Suppressor macrophage (primary cell): ENCODE measurements around the gene IFNG-AS1.

Experiments
- DNase-seq, 4 experiments: peaks; one replicate each; pipeline ENCODE4 v3.0.0-alpha.2; 2020 to 2022

Gene IFNG-AS1

DNA sequence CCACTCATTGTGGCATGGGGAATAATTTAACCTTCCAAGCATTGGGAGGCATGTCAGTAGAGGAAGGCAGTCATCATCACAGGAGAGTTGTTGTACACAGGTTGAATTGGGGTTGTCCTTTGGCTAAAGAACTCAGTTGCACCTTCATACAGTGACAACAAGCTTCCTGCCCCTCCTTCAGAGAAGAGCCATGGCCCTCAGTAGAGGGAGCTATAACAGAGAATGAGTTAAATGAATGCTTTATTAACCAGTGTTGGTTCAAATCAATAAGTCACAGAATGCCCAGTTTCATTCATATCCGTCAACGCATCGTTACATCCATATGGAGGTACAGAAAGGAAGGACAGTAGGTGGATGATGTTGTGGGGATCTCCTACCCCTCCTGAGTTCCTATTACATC, 4.8 kb downstream of the IFNG-AS1 start:
- DNase-seq = no peak

DNA sequence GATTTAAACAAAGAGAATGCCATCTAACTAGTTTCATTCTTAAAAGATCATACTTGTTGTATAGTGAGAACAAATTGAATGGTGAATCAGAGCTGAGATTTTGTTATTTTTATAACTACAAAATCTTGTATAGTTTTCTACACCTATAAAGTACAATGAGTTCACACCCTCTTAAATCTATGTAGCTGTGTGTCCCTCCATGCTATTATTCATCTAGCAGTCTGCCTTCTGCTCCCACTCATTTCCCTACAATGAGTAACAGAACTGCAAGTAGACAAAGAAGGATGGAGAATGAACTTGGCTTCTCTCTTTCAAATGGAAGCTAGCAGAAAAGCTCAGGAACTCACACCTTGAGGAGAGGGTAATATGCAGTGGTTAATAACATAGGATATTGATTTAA, 7.1 kb downstream of the IFNG-AS1 start:
- DNase-seq = no peak

DNA sequence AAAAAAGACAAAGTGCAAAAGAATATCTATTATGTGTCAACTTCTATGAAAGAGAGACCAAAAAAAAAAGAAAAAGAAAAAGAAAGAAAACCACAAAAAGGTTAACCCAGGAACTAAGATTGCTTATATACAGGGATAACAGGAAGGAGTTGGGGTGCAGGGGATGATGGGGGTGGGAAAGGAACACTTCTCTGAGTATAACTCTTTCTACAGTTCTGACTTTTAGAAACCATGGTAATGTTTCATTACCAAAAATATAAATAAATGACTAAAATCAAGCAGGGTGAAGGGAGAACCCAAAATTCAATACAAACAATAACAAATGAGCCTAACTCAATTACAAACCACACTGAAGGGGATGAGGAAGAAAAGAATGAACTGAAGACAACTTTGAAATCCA, 9.1 kb downstream of the IFNG-AS1 start:
- DNase-seq = no peak

DNA sequence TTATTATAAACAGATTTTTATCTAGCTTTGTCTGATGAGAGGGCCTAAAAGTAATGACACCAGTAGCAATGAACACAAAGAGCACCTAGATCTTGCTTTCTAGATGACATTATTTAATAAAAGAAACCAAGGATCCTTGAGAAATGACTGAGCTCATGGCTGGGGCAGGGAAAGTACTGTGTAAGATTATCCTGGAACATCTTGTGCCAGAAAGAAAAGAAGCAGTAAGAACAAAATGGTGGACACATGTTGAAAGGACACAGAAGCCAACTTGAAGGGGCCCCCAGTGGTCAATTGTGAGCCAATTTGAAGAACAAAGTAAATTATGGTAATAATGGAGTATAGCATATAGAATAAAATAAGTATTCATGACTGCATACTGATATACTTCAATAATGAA, 10.0 kb downstream of the IFNG-AS1 start:
- no peak for DNase-seq

DNA sequence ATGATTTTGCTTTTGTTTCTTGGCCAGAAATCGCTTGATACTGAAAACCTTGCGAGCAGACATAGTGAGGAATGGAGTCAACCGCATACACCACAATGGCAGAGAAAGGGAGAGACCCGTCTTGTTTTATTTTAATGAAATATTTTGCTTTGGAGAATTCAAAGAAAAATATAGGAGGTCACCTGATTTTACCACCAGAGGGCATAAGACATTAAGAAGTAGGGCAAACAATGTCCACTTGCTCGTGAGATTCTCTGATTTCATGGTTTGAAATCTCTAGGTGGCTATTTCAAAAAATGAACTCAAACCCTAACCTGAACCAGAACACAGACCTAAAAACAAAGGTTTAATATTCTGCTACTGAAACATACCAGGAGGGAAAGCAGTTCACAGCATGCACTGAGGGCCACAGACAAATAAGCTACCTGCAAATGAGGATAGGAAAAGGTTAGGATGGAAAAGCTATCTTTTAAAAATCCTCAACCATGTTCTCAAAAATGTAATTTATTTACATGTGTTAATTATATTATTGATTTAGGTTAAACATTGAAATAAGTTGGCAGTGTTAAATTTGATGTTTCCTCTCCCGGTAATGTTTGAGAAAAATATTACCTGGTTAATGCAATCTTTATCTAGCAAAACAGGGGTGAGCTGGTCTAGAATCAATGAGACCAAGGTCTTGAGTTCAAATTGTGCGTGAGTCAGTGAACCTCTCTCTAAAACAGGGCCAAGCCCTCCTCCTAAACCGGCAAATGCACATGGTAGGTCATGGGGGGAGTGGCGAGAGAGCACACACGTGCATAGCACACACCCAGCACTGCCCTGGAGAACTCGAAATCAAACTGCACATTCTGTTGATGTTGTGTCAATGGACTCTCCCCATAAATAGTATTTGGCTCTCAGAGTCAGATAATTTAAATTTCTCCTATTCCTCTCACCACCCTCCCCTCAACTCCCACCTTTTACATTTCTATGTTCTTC, 12.5 kb downstream of the IFNG-AS1 start:
- DNase-seq = peak in 1 of 4 experiments; percentile 14

DNA sequence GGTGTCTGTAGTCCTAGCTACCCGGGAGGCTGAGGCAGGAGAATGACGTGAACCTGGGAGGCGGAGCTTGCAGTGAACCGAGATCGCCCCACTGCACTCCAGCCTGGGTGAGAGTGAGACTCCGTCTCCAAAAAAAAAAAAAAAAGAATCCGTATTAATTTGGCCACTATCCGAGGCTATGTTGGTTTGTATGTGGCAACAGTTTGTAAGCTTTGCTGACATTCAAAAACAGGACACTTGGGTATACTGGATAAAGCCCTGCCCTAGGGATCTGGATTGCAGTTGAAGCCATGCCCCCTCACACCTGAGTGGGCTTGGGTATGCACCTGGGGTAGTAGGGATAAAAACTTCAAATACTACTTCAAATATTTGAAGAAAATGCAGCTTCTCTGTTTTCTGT, 14.5 kb downstream of the IFNG-AS1 start:
- DNase-seq = no peak

DNA sequence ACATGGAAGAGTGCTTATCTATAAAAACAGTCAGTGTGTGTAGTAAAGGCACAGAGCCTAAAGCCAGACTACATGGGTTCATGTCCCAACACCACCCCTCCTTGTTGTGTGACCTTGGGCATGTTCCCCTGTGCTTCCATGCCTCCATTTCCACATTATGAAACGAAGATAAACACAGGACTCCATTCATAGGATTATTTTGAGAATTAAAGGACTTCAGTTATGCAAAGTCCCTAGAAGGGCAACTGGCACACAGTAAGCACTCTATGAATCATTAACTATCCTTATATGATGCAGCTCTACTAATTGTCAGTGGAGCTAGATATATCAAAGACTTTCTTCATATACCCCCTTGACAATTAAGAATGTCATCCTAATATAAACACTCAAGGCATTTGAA, 17.8 kb downstream of the IFNG-AS1 start:
- no peak for DNase-seq

DNA sequence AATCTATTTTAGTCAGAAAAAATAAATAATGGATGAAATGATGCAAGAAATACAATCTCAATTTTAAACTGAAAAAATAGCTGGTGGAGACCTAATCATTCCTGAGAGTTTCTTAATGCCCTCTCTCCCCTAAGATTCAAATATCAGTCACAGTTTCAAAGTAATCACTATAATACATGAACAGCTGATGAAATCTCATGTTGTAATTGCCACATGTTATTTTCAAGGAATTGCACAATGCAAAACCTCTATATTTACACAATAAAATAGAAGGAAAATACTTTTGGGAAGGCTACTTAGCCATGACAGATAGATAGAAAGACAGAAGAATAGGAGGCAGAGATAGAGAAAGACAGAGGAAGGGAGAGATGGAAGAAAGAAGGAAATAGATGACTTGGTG, 18.2 kb downstream of the IFNG-AS1 start:
- peak in 2 of 4 experiments; percentile 15 to 38 for DNase-seq

DNA sequence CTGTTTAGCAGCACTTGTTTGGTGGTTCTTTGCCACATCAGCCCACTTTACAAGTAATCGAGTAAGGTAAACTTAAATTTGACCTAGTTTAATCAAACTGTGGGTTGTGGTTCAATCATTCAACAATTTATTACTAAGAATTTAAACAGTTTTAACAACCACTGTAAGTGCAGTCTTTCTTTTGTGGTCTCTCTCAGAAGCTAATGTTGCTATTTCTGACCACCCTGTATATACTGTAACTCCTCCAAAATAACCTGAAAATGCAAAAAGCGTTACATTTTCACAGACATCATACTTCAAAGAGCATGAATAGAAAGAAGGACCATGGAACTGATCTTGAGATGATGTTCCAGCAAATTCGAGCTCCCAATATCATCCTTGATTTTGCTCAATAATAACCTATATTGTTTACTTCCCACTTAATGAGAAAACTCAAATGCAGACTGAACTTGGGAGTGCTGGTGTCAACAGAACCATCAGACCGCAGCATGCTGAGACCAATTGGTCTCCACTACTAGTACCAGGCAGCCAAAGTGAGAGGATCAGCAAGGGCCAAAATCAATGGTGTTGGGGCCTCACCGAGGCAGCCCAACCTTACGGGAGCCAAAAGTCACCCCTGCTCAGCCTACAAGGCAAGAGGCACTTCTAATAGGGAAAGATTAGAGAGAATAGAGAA, 22.1 kb downstream of the IFNG-AS1 start:
- no peak for DNase-seq

DNA sequence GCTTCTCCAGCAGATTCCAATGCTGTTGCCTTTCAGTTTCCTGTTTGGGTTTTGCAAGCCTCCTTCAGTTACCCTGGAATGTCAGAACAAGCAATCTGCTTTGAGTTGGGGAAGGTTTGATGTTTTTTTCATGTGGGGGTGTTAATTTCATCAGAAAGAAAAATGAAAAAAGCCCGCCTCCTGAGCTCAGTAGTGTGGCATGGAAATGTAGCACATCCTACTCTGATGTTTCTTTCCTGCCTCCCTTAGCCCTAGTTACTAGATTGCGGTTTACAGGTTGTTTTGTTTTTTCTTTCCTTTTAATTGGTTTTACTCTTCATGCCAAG, 22.6 kb downstream of the IFNG-AS1 start:
- no peak for DNase-seq

DNA sequence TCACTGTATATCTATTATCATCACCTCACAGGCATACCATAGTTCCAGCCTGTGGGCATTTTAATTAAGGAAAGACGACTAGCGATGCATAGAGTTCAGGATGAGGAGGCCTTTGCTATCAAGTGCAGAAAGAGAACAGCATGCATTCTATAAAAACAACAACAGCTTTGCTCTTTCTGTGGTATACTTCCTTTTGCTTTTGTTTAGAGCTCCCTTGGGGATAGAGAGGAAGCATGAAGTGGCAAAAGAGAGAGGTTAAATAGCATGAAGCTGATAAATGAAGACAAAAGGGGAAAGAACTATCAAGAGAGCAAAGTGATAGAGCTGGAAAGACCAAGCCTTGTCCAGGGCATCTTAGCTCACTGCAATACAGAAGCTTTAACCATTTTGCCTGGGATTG, 23.5 kb downstream of the IFNG-AS1 start:
- no peak for DNase-seq

DNA sequence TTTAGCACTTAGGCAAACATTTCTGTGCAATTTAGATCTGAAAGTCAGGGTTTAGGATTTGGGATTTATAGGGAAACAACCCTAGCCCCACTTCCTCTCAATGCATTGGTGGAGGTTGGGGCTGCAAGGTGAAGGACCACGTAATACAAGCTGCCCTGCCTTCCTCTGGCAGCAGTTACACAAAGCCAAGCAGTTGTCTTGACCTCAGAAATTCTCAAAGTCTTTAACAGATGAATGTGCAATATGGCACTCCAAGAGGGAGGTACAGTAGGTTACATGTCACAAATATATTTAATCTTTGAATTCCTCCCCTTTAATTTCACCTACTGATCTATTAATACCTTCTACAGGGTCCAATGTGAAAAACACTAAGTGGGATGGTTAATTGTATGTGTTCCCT, 23.9 kb downstream of the IFNG-AS1 start:
- DNase-seq = no peak

DNA sequence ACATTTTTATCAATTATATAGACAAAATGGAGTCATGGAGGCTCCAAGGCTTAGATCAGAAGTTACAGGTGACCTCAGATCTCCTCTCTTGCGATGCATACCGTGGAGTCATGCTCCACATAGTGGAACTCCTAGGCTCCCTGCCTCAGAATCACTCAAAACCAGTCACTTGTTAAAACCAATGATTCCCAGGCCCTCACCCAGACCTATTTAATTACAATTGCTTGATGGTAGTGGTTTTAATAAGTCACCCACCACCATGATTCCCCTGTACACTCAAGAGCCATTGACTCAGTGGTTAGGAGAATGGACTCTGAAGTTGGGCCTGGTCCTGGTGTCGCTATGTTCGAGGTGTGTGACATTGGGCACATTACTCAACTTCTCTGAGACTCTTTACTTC, 26.9 kb downstream of the IFNG-AS1 start:
- DNase-seq = no peak

DNA sequence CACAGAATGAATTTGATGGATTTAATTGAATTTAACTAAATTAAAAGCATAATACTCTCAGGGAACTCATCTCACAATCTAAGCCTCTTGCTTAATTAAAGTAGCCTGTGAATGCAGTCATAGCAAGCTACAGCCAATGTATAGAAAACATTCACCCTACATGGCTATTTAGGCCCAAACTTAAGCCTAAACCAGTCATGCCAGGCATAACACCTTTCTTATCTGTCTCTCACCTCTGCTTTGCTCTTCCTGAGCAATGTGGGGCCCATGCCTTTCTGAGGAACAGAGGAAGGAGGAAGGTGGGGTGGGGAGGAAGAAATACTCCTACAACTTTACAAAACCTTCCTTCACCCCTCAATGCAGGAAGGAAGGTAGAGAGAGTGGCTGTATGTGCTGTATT, 29.1 kb downstream of the IFNG-AS1 start:
- DNase-seq = no peak

DNA sequence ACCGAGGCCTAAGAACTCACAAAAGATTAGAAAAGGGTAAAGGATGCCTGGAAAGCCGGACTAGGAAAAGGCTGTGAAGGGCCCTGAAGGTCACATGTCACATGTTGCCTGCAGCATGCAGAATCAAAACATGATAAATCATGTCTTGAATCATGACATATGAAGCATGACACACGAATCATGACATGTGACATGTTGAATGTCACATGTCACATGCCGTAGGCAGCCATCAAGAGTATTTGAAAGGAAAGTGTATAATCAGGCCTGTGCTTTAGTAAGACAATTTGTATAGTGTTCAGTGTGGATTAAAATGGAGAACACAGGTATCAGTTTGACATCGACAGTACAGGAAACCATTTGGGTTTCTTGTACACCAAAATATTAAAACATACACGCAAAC, 30.8 kb downstream of the IFNG-AS1 start:
- no peak for DNase-seq

DNA sequence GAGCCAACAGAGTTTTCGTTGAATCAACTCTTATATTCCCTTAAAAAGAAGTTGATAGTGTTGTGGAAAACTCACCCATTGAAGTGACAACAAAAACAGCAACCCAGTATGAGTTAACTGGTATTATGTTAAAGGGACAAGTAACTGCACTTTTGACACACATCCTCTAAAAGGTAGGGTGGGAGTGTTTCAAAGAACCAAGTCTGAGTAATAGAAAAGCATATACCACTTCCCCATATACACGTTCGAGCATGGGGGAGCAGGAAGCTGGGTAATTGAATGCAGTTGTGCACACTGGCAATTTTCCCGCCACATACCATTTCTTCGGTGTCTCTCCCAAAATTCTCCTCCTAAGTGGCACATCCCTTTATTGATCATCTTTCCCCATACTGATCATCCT, 31.5 kb downstream of the IFNG-AS1 start:
- no peak for DNase-seq

DNA sequence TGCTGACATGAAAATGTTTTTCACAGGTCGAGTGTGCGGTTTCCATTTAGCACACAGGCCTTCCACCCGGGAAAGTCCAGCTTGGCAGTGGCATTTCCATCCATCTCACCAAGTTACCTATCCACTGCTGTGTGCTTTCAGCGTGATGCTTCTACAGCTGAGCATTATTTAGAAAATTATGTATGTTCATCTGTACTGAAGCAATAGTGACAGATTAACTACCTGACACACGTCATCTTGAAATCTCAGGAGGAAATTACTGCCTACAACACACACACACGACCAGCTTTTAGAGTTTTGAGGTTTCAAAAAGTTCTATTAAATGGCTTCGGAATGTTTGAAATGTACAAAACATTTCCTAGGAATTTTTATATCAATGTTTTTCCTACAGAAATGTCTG, 39.4 kb downstream of the IFNG-AS1 start:
- DNase-seq = no peak

DNA sequence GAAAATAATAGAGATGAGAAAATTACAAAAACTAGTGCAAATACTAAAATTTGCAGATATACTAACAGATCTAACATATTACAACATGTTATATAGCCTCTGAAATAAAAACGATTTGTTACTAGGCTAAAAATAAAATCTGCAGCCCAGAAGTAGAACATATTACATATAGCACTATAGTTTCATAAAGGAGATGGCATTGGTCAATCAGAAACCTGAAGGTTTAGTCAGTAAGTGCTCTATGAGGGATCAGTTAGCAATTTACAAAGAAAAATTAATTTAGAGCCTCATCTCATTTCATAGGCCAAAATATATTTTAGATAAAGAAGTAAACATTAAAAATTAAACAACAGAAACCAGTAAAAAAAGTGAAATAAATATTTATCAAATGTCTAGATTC, 41.0 kb downstream of the IFNG-AS1 start:
- DNase-seq = no peak

DNA sequence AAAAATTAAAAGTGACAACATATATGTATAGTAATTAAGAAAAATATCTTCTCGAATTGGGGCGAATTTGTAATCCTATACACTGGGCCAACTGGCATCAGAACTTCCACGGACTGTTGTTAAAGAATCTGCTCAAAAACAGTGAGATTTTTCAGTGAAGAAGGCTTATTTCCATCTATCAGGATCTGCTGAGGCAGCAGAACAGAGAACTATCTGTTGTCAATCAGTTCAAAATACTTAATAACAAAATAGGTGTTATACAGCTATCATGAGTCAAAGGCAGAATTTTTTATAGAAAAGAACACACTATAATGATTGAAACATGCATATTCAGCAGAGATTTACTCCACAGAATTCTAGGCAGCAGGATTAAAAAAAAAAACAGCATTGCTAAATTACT, 41.9 kb downstream of the IFNG-AS1 start:
- DNase-seq = no peak

DNA sequence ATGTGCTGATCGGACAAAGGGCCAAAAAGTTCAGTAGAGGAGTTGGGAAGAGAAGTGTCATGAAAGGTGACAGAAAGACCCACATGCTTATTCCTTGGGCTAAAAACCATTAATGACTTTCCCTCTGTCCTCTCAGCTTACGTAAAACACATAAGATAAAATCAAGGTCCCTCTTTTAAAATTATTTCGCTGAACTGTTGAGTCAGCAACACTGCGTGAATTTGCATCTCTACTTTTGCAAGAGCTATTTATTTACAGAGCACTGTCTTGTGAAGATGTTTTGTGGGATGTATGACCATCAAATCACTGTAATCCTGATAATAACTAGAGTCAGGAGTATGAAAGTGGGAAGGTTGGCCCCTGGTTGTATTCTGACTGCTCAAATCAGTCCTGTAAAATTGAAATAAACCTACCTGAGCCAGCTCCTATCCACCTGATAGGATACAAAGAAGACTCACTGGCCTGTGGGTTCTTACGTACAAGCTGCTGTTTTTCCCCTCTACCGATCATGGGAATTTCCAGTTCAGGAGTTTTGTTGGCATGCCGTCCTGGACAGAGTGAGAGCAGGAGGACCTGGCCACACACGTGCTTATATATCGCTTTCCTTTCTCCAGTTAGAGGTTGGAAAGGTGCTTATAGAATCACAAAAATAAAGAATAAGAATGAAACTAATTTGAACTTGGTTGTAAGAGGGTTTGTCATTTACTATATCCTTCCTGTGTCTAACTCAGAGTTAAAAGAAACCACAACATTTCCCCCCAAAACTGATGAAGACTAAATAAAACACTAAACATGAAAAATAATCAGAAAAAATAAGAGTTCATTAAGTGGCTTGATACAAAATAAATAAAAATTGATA, 42.9 kb downstream of the IFNG-AS1 start:
- DNase-seq = no peak

DNA sequence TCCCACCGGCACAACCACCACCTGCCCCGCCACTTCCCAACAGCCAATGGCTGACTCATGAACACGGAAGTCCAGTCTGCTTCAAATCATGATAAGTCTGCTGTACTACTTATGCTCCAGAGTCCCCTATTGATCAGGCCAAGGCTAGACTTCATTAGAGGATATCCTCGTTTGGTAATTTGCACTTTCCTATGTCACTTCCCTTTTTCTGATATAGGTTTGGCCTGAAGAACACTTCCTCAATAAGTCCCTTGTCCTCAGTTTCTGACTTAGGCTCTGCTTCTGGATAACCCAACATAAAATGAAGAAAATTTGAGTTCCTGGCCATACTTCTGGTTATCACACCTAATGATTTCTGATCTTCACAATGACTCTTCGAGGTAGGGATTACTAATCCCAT, 45.3 kb downstream of the IFNG-AS1 start:
- peak in 2 of 4 experiments; percentile 28 to 31 for DNase-seq

DNA sequence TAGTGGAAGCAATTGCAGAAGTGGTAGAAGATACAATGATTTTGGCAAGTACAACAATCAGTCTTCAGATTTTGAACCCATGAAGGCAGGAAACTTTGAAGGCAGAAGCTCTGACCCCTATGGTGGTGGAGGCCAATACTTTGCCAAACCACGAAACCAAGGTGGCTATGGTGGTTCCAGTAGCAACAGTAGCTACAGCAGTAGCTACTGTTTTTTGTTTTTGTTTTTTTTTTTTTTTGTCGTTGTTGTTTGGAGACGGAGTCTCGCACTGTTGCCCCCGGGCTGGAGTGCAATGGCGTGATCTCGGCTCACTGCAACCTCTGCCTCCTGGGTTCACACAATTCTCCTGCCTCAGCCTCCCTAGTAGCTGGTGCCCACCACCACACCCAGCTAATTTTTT, 47.4 kb downstream of the IFNG-AS1 start:
- DNase-seq = no peak

DNA sequence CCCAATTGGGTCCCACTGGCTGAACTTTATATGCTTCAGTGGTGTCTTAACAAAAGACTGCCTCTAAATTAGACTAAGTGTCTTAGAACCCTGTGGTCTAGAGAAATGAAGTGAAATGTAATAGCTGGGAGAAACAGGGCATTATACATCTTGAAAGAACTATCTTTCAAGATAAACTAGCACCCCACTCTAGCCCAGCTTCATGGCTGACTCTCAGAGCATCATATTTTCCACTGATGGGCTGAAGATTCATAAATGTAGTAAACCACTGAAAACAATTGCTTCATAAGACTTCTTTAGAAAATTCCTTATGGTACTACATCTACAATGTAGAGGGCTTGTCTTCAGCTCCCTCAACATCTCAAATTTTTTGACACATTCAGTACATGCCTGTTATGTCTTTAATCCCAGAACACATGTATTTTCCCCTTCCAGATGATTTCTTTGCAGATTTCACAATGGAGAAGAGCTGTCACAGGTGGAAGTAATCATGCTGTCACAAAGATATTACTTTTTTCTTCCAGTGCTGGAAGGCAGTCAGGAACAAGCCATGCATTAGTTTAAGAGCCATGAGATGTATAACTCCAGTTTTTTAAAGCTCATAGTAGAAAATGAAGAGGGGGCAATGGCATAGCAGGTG, 48.5 kb downstream of the IFNG-AS1 start:
- no peak for DNase-seq
